ENCODE results near the gene GALNT2.

The GALNT2 gene
- total RNA-seq, result 24.8 reads per million, percentile 52 among the genes with 10 or more reads in this experiment

GRCh38 chr1:230066466-230067404, at the start of gene GALNT2:
TSS of gene GALNT2 (plus strand) at chr1:230067238. CDS start at chr1:230067281, 43 bp downstream.
- DNase-seq, result peak; percentile 82

DNA sequence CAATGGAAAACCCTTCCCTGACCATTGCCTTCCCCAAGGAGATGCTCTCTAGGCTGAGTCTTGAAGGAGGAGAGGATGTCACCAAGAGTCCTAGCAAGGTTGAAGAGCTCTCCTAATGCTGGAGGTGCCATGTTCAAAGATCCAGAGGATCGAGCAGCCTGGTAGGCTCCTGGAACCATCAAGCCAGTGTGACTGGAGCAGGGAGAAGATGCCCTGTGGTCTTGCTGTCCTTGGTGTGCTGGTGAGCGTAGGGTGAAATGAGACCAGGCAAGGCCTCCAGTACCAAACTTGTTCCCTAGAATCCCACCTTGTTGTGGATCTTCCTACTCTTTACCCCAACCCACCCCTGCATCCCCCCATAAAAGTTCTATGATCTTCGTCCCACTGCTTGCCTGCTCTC, 46.6 kb upstream of the GALNT2 start:
- DNase-seq, result no peak

GRCh38 chr1:230022666-230023380, 44.2 kb upstream of the GALNT2 start:
- DNase-seq, result no peak

GRCh38 chr1:230025686-230026085, 41.4 kb upstream of the GALNT2 start:
- DNase-seq, result no peak

- no peak for DNase-seq
Measured at GRCh38 chr1:230026139-230026538, 40.9 kb upstream of the GALNT2 start.

DNA sequence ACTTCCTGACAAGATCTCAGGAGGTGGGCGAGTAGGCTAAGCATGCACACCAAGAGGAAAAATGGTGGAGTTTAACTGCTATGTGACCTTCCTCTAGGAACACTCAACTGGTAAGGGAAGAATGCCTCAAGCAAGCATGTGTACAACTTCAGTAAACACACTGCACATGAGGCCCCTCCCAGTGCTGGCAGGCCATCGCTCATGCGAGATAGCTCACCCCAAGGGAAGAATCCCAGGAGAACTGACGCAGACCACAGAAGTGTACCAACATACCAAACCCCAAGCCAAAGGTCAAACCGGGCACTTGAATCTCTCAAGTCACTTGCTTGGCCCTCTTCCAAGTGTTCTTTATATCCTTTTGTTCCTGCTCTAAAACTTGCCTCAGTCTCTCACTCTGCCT, 40.5 kb upstream of the GALNT2 start:
- DNase-seq, result no peak

- no peak for DNase-seq
Measured at GRCh38 chr1:230028602-230029223, 38.3 kb upstream of the GALNT2 start.

DNA sequence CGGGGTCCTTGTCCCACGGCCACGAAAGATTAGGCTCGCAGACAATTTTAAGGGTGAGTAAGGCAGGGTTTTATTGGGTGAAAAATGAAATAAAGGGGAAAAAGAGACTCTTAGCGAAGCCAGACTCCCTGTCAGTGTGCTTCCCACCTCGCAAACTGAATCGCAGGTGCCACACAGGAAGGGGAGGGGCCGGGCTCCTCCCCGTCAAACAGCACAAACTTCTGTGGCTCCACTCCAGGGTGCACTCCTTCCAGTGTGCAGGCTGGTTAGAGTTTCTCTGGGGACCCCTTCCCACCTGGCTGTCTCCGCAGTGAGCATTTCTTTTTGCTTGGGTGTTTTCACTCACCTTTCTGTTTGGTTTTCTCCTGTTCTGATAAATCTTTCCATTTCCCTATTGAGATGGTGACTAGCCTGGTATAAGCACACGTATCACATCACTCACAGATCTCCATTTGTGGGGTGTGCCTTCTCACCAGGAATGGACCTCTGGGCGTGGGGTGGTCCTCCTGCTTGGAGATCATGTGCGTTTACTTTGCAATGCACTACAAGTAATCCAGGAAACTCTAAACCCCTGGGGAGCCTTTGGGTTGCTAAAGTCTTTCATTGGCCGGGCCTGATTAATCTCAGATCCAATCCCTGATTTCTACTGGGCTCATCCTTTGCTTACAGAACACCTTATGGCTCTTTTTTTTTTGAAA, 37.6 kb upstream of the GALNT2 start:
- DNase-seq, result no peak

DNA sequence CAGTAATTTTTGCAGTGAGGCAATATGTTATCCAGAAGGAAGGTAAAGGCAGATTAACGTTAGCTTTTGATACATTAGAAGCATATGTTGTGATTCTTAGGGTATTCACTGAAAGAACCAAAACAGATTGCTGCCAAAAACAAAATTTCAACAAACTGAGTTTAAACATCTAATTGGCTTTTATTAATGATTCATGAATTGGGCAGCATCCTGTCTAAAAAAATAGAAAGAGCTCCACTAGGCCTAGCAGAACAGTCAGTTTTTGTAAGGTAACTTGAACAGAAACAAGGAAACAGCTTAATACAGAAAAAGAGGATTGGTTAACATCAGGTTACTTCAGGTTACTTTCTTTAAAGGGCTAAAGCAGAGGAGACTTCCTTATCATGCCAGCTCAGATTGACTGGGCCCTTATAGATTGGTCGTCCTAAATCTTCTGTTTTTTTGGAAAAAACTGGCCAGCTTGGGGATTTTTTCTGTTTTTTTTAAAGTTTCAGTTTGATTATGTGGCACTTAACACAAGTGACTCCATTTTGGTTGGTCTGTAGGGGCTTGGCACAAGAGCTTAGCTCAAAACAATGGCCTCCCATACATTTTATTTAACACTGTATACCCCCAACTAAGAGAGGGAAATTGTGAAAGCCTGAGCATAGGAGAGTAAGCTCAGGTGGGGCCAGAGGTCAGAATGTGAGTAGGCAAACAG, 36.8 kb upstream of the GALNT2 start:
- no peak for DNase-seq

GRCh38 chr1:230031131-230031530, 35.9 kb upstream of the GALNT2 start:
- no peak for DNase-seq

DNA sequence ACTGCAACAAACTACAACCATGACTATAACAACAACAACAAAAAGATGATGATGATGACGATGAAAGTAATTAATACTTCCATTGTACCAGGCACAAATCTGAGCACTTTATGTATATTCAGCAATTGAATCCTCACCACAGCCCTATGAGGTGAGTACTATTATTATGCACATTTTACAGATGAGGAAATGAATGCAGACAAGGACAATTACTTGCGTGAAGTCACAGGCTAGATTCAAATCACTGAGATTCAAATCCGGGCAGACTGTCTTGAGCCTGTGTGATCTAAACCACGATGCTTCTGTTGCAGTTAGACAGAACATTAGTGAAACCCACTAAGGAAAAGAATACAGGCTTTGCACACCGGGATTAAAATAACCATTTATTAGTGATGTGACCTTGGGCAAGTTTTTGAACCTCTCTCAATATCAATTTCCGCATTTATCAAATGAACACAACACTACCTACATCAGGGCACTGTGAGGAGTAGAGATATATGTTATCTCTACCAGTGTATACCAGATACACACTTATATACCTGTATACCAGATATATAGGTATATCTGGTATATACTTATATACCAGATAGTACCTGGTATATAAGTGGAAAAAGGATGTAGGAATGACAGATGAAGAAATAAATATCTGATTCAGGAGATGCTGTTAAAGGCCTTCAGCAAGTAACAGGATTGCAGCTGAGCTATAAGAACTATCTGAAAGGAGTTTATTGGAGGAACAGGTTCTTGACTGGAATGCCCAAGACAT, 34.3 kb upstream of the GALNT2 start:
- no peak for DNase-seq

DNA sequence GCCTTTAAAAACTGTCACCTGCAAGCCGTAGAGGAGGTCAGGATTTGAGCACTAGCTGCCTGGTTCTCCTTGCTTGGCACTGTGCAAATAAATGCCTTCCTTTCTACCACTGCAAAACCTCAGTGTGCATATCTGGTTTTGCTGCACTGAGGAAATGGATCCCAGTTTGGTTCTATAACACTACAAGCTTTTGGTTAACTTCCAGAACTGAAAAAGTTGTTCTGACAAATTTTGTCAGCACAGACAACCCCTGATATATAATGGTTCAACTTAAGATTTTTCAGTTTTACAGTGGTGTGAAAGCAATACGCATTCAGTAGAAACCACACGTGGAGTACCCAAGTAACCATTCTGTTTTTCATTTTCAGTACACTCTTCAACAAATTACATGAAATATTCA, 29.8 kb upstream of the GALNT2 start:
- DNase-seq, result no peak

DNA sequence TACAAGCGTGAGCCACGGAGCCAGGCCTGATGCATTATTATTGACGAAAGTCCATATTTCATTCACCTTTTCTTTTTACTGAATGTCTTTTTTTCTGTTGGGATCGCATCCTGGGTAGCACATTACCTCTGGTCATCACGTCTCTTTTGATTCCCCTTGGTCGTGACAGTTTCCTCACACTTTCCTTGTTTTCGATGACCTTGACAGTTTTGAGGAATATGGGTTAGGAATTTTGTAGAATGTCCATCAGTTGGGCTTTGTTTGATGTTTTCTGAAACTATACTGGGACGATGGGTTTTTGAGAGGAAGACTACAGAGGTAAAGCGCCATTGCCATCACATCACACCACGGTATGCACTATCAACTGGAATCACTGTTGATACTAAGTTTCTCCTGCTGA, 26.6 kb upstream of the GALNT2 start:
- DNase-seq, result no peak

GRCh38 chr1:230043081-230043480, 24.0 kb upstream of the GALNT2 start:
- no peak for DNase-seq

GRCh38 chr1:230044729-230045128, 22.3 kb upstream of the GALNT2 start:
- no peak for DNase-seq

GRCh38 chr1:230047114-230047865, 19.7 kb upstream of the GALNT2 start:
- no peak for DNase-seq

GRCh38 chr1:230048322-230048721, 18.7 kb upstream of the GALNT2 start:
- DNase-seq, result no peak

DNA sequence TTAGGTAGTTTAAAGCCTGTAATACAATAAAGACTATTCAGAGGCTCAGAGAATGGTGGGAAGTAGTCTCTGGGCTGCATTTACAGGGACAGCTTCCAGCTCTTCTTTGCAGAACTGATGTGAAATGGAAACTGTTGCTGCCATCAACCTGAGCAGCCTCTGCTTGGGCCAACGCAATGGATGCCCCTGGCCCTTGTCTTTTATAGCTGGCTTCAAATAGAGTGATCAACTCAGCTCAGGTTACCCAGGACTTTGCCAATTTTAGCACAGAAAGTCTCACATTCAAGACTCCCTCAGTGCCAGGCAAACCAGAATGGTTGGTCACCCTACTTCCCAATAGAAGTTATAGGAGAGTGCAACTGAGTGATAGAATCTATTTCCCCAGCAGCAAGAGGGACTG, 18.1 kb upstream of the GALNT2 start:
- DNase-seq, result no peak

- DNase-seq, result no peak
Measured at GRCh38 chr1:230049731-230050130, 17.3 kb upstream of the GALNT2 start.

- DNase-seq, result no peak
Measured at GRCh38 chr1:230050973-230051735, 15.9 kb upstream of the GALNT2 start.

Data from effector CD4-positive, alpha-beta T cell (primary cell).